ENCODE measurements around the gene FUT3. TPM values are rescaled to one million over a fixed set of nuclear protein-coding genes. Genes with fewer than 3 reads are reported as not detected.

Gene FUT3
- total and polyA plus RNA-seq, 9 of the 15 experiments (the other 6 are each of a cell fraction or from before 2014, with no cell fraction given) = 0.09 TPM; not detected in 8

- Histone ChIP-seq H3K9ac (ENCODE audit: insufficient read depth in 1 of 2, low read depth in 2 of 2, low read length in 2 of 2) (no peak overlapping the region; a peak in 1 of 4 replicates), H3K4me2 (ENCODE audit: insufficient read depth, low read length) (no peak overlapping the region), H2AFZ (ENCODE audit: low read depth, low read length) (no peak overlapping the region), H3K27ac (ENCODE audit: extremely low read depth, low read depth, low read length) (no peak overlapping the region), H3K36me3 (ENCODE audit: control insufficient read depth, insufficient read depth, low read length) (no peaks in the 10 kb centered on the region), H4K20me1 (replicated peaks; ENCODE audit: control insufficient read depth, insufficient read depth, low read length) (no peaks in the 10 kb centered on the region), H3K4me1 (replicated peaks in 1 of 2; ENCODE audit: control insufficient read depth in 2 of 2, insufficient read depth in 2 of 2, low read length in 2 of 2) (peaks cover 5 to 34% of the 10 kb centered on the region in 2 experiments), H3K27me3 (ENCODE audit: control insufficient read depth in 2 of 2, insufficient read depth in 2 of 2, low read length in 2 of 2) (no peaks in the 10 kb centered on the region), H3K79me2 (ENCODE audit: control insufficient read depth, insufficient read depth, low read length) (no peaks in the 10 kb centered on the region), H3K4me3 (no peak overlapping the region), H3K9me1 (ENCODE audit: control insufficient read depth, insufficient read depth, low read length) (no peaks in the 10 kb centered on the region), H3K9me3 (replicated peaks; ENCODE audit: control insufficient read depth, insufficient read depth, low read depth, low read length) (no peaks in the 10 kb centered on the region)
- no peak for DNase-seq (ENCODE audit: extremely low read depth in 1 of 4, low spot score in 3 of 4)
- ChIA-PET POLR2A (interaction anchor here (0.6 to 1.9 kb wide), 3 partner anchors 17 to 54 kb away, joined by 4 to 12 read pairs (median 5); partner anchors contain the start of gene DUS3L), CTCF (ENCODE audit: low intra/inter-chr PET ratio) (interaction anchor here (0.9 kb wide), 1 partner anchor 84 kb away, joined by 3 read pairs; no protein-coding TSS in a partner anchor)
- in situ Hi-C loops (cut with MboI) (no loop called here), intact Hi-C loops (cut with micrococcal nuclease) (loop anchor here (10.0 kb wide), 1 partner anchor 177 kb away; no protein-coding TSS in a partner anchor)
- BruUV-seq (replicated peaks) = no TSS peak
- FAIRE-seq = no peak
- WGBS (ENCODE audit: insufficient coverage, low coverage, missing lambda C conversion rate) = 85% methylated on average over 14 of the region's 21 CpGs
- ATAC-seq = no peak
- TF ChIP-seq ARNT (IDR thresholded peaks at IDR 0.05) (no peak), ZNF311 (CRISPR knock-in tag; IDR thresholded peaks at IDR 0.05) (no peak), WHSC1 (IDR thresholded peaks at IDR 0.05; ENCODE audit: low read length) (no peak), CBFB (CRISPR knock-in tag; IDR thresholded peaks at IDR 0.05) (no peak), CEBPZ (IDR thresholded peaks at IDR 0.05; ENCODE audit: borderline replicate concordance, low read depth, low read length) (no peak), DIDO1 (tag; IDR thresholded peaks at IDR 0.05; ENCODE audit: low read depth) (no peak), CGGBP1 (CRISPR knock-in tag; IDR thresholded peaks at IDR 0.05) (no peak), ZNF764 (CRISPR knock-in tag; IDR thresholded peaks at IDR 0.05; ENCODE audit: low read depth) (no peak), ZBED1 (IDR thresholded peaks at IDR 0.05) (no peak), CBX3 (IDR thresholded peaks at IDR 0.05; ENCODE audit: borderline replicate concordance in 1 of 2, low read length in 2 of 2) (no peak)
Measured at GRCh38 chr19:5808120-5808816, 43.0 kb downstream of the FUT3 start.

Measured in K562 (cell line).